ENCODE data around the gene ADGRG1.

ADGRG1 gene

DNA sequence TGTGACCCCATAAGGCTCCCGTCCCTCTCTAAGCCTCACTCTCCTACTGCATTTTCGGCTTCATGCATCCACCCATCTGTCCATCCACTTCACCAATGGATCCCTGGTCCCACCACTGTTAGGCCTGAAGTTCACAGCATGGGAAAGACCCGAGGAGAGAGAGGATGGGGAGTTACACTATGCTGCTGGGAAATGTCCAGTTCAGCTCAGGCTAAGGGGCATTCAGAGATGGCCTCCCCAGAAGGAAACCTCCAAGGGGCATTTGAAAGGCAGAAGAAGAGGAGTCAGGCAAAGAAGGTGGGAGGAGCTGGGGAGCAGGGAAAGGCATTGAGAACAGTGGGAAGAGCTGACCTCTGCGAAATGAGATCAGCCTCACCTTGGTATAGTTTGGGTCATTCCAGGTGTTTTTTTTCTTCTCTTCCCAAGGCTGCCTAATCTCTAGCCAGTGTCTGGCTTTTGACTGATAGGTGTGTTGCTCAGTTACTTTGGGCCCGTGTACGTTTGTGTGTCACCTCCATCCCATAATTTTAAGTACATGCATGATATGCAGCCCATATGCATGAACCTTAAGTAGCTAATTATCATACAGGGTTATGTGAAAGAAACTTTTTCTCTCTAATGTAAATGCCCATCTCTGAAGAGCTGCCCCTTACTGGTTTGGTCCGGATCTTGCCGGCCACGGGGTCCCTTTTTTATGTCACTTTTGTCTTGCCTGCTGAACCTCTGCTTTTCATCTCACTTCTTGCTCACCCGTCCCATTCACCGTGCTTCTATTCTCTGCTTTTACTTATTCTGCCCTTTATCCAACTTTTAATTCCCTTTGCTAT lies 54.6 kb downstream of the ADGRG1 start:
- no peak for DNase-seq (ENCODE audit: low read depth)

DNA sequence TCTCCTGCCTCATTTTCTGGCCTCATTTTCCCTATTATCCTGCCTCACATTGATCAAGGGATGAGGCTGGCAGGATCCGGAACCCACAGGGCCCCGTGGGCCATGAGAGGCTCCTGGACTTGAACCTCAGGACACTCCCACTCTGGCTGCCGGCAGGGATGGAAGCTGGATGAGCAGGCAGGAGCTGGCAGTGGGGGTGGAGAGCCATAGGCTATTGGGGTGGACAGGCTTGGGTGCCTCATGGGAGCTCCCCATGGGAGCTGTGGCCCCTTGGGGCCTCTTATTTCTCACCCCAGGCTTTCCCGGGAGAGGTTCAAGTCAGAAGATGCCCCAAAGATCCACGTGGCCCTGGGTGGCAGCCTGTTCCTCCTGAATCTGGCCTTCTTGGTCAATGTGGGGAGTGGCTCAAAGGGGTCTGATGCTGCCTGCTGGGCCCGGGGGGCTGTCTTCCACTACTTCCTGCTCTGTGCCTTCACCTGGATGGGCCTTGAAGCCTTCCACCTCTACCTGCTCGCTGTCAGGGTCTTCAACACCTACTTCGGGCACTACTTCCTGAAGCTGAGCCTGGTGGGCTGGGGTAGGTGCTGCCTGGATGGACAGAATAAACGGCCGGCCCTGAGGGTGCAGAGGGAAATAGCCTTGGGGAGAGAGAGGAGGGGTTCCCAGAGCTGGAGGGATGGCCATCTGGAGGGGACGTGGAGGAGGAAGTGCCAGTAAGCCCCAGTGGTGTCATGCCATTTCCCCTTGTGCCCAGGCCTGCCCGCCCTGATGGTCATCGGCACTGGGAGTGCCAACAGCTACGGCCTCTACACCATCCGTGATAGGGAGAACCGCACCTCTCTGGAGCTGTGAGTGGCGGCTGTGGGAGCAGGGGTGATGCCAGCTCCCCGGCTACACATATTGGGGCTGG lies 55.5 kb downstream of the ADGRG1 start:
- no peak for DNase-seq (ENCODE audit: low read depth)

DNA sequence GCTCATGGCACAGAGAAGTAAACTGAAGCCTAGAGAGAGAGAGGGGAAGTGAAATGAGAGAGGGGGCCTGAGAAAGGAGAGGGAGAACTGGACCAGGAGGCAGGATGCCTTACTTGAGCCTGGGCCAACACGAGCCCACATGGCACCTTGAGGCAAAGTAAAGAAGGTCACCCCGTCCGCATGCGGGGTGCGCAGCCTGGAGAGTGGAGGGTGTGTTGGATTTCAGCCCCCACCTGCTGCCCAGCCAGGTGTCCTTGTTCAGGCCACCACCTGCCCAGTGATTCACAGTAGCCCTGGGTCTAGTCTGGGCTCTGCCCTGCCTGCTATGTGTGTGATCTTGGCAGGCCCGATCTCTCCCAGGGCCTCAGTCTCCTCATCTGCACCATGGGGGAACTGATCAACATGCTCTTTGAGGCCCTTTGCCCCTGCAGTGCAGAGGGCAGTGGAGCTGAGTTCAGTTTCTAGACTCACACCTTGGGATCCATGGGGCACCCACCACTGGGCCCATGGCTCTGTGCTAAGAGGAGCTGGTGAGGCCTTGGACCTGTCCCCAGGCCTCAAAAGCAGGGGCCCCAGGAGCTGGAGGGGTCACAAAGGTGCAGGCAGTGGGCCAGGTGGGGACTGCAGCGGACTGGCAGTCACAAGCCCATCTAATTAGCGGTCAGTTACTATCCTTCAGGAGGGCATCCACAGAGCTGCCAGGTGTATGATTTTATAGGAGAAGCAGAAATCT lies 56.4 kb downstream of the ADGRG1 start:
- DNase-seq (ENCODE audit: low read depth) = no peak

DNA sequence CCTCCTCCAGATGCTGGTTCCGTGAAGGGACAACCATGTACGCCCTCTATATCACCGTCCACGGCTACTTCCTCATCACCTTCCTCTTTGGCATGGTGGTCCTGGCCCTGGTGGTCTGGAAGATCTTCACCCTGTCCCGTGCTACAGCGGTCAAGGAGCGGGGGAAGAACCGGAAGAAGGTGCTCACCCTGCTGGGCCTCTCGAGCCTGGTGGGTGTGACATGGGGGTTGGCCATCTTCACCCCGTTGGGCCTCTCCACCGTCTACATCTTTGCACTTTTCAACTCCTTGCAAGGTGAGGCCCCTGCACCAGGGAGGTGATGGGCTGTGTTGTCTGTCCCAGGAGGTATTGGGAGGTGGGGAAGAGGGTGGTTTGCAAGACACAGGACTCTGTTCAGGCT lies 57.2 kb downstream of the ADGRG1 start:
- DNase-seq (ENCODE audit: low read depth) = no peak

DNA sequence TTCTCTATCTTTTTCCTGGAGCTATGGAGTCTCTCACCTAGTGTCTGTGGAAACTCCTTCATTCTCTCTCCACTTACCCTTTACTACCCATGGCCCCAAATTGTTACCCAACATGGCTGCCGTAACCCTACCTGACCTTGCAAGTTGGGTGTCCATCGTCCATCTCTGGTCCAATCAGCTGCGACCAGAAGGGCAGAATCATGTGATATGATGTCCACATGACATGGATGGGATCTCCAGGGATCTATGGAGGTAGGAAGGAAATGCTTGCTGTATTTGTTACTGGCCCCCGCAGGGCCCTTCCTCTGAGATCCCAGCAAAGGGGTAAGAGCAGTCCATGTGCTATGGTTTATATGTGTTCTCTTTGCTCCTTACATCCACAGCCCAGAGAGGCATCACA lies 58.1 kb downstream of the ADGRG1 start:
- no peak for DNase-seq (ENCODE audit: low read depth)

DNA sequence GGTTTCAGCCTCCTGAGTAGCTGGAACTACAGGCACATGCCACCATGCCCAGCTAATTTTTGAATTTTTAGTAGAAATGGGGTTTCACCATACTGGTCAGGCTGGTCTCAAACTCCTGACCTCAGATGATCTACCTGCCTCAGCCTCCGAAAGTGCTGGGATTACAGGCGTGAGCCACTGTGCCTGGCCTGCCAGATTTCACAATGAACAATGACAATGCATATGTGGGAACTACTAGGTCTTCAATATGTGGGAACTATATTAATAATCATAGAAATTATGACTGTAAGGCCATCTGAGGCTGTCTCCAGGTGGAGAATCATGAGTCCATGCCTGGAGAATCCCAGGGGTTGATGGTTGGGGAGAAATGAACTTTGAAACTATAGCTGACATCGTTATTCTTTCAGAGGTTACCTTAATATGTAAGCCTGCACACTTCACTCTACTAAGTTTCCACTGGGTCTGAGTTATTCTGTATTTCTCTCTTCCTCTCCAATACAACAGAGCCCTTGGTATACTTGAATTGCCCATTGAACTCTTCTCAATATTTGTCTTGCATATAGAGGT lies 59.0 kb downstream of the ADGRG1 start:
- no peak for DNase-seq (ENCODE audit: low read depth)

- DNase-seq (ENCODE audit: low read depth) = no peak
Observed at GRCh38 chr16:57688487-57688986, 60.1 kb downstream of the ADGRG1 start.

GRCh38 chr16:57688987-57689761 lies 60.7 kb downstream of the ADGRG1 start:
- DNase-seq (ENCODE audit: low read depth) = no peak

DNA sequence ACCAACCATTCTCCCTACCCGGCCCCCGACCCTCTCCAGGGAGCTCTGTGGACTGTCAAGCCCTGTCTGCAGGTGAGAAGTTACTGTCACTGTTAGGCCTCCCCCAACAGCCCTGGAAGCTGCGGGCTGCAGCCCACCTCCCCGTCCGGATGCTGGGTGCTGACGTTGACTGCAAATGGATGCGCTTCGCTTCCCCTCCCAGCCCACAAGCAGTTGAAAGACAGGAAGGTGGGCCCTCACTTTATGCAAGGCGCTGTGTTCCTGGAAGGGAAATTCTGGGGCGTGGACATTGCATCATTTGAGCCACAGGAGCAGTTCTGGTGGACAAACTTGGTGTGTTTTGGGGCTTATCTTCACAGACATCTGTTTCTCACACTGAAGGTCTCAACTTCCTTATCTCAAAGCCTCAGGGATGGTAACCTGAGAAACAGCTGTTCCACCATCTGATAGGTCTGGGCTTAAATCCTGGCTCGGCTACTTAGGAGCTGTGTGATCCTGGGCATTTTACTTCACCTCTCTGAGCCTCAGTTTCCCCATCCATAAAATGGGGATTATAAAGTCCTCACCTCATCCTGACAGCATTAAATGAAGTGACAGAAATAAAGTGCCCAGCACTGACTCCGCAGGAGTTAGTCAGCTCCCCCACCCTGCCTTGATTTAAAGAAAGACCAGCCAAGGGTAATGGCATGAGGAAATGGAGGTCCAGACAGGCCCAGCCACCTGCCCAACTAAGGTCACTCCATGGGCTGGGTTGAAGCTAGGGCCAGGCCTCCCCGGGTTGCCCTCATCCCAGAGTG lies 61.5 kb downstream of the ADGRG1 start:
- DNase-seq (ENCODE audit: low read depth) = peak; percentile 11

DNA sequence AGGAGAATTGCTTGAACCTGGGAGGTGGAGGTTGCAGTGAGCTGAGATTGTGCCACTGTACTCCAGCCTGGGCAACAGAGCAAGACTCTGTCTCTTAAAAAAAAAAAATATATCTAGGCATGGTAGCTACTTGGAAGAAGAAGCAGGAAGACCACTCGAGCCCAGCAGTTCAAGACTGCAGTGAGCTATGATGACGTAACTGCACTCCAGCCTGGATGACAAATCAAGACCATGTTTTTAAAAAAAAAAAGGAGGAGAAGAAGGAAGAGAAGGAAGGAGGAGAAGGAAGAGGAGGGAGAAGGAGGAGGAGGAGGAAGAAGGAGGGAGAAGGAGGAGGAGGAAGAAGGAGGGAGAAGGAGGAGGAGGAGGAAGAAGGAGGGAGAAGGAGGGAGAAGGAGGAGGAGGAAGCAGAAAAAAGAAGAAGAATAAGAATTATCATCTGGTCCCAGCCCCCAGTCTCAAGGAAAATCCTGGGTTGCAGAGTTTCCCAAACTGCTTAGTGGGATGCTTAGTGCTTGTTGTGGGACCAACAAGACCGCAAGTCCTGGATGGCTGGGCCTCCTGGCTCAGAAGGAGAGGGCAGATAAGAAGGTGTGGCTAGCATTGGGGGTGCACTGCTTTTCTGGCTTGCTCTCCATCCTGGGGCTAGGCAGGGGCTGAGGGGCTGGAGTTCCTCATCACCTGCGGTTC lies 62.5 kb downstream of the ADGRG1 start:
- DNase-seq (ENCODE audit: low read depth) = no peak

- DNase-seq (ENCODE audit: low read depth) = no peak
Observed at GRCh38 chr16:57692636-57693035, 64.2 kb downstream of the ADGRG1 start.

- DNase-seq (ENCODE audit: low read depth) = no peak
Observed at GRCh38 chr16:57693550-57693949, 65.1 kb downstream of the ADGRG1 start.

GRCh38 chr16:57694231-57694724 lies 65.8 kb downstream of the ADGRG1 start:
- no peak for DNase-seq (ENCODE audit: low read depth)

DNA sequence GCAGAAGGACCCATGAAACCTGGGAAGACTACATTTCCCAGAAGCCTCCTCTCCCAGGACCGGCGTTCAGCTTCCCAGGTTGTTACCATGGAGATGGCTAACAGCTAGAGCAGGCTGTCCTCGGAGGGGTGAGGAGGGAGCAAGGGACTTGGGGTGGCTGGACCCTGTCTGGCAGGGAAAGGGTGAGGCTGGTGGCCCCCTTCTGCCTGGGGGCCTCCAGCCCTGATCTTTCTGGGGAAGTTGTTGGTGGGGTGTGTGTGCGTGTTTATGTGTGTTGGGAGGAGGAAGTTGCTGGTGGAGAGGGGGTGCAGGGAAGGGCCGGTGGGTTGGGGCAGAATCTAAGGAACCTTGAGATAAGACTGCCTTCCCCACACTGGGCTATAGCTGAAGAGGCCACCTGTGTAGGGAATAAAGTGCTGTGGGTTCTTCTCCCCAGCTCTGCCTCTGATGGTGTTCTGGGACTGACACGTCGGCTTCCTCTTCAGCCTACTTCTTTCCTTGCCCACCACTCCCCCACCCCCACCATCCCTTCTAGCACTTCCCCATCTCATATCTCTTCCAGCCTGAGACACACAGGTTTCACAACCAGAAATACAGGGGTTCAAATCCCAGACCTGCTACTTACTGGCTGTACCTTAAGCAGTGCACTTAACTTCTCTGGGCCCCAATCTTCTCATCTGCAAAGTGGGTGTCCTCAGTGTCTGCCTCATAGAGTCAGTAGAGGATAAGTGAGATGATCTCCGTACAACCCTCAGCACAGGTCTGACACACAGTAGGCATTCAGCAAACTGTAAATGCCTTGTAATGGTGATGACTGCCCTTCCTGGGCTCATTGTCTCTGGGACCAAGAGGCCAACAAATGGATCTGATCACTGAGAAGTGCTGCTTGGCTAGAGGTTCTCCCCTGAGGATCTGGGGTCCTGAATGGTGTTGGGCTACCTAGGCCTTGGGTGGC lies 66.6 kb downstream of the ADGRG1 start, which contains the start of gene DRC7:
Gene DRC7 (plus strand): TSS at position 82 of the 955 bp plus-strand sequence. CDS start 3,144 bp downstream, outside the sequence.
- DNase-seq (ENCODE audit: low read depth) = no peak

DNA sequence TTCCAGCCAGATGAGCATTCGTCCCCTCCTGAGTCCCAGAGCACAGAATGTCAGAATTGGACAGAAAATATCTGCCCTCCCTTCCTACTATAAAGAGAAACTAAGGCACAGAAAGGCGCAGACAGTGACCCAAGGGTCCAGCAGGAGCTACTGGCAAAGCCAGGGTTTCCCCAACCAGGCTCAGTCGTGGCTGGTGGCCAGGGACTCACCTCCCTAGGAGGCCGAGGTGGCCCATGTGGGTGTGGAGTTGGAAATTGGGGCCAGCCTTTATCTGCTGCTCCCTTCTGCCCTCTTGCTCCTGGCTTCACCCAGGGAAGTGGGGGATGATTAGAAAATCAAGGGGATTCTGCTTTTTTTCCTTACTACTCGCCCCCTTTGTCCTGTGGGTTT lies 67.2 kb downstream of the ADGRG1 start:
- DNase-seq (ENCODE audit: low read depth) = no peak

- no peak for DNase-seq (ENCODE audit: low read depth)
Observed at GRCh38 chr16:57696240-57696639, 67.8 kb downstream of the ADGRG1 start.

GRCh38 chr16:57697896-57698537 lies 69.6 kb downstream of the ADGRG1 start:
- DNase-seq (ENCODE audit: low read depth) = no peak

Data from stimulated activated CD8-positive, alpha-beta memory T cell treated with anti-CD3 and anti-CD28 coated beads, Interleukin-12 subunit alpha, Interleukin-12 subunit beta, amount 100 ng/mL, for 1 hour (primary cell).